Measurements from ENCODE around the gene HRK.

HRK gene

GRCh38 chr12:116897476-116897875 is 16.2 kb upstream of the HRK start:
- no peak for DNase-seq (ENCODE audit: low spot score)

- no peak for DNase-seq (ENCODE audit: low spot score)
These were observed 15.2 kb upstream of the HRK start for GRCh38 chr12:116896411-116896924.

- no peak for DNase-seq (ENCODE audit: low spot score)
These were observed 13.7 kb upstream of the HRK start for GRCh38 chr12:116894913-116895312.

- no peak for DNase-seq (ENCODE audit: low spot score)
These were observed 11.3 kb upstream of the HRK start for GRCh38 chr12:116892349-116893140.

- no peak for DNase-seq (ENCODE audit: low spot score)
These were observed 9.8 kb upstream of the HRK start for GRCh38 chr12:116891019-116891418.

GRCh38 chr12:116890330-116890729 is 9.1 kb upstream of the HRK start:
- DNase-seq (ENCODE audit: low spot score), result no peak

GRCh38 chr12:116887897-116888296 is 6.7 kb upstream of the HRK start:
- no peak for DNase-seq (ENCODE audit: low spot score)

- DNase-seq (ENCODE audit: low spot score), result no peak
These were observed 6.0 kb upstream of the HRK start for GRCh38 chr12:116887244-116887643.

GRCh38 chr12:116885491-116885890 is 4.2 kb upstream of the HRK start:
- DNase-seq (ENCODE audit: low spot score), result no peak

- no peak for DNase-seq (ENCODE audit: low spot score)
These were observed 3.6 kb upstream of the HRK start for GRCh38 chr12:116884871-116885270.

- no peak for DNase-seq (ENCODE audit: low spot score)
These were observed 1.5 kb upstream of the HRK start for GRCh38 chr12:116882742-116883141.

- DNase-seq (ENCODE audit: low spot score), result no peak
These were observed 751 bp upstream of the HRK start for GRCh38 chr12:116881877-116882507.

- peak; percentile 82 for DNase-seq (ENCODE audit: low spot score)
These were observed 370 bp downstream of the HRK start for GRCh38 chr12:116880817-116881324.

GRCh38 chr12:116880213-116880816 is 926 bp downstream of the HRK start:
- peak; percentile 55 for DNase-seq (ENCODE audit: low spot score)

- DNase-seq (ENCODE audit: low spot score), result peak; percentile 58
These were observed 1.6 kb downstream of the HRK start for GRCh38 chr12:116879509-116880212.

- DNase-seq (ENCODE audit: low spot score), result peak; percentile 76
These were observed 2.4 kb downstream of the HRK start for GRCh38 chr12:116878567-116879508.

- peak; percentile 78 for DNase-seq (ENCODE audit: low spot score)
These were observed 4.9 kb downstream of the HRK start for GRCh38 chr12:116876151-116876869.

GRCh38 chr12:116874324-116874995 is 6.8 kb downstream of the HRK start:
- DNase-seq (ENCODE audit: low spot score), result no peak

GRCh38 chr12:116870306-116870705 is 10.9 kb downstream of the HRK start:
- DNase-seq (ENCODE audit: low spot score), result no peak

GRCh38 chr12:116867523-116867922 is 13.7 kb downstream of the HRK start:
- DNase-seq (ENCODE audit: low spot score), result no peak
